Progenitor cell of endocrine pancreas (in vitro differentiated cells): ENCODE results near the gene MYLK. TPM values are rescaled to one million over a fixed set of nuclear protein-coding genes. Genes with fewer than 3 reads are reported as not detected.

ENCODE experiments used
- DNase-seq: peaks from one replicate; pipeline ENCODE4 v3.0.0; 2021; ENCODE audit warnings: low spot score; ENCODE audit not compliant: unreplicated experiment
- H3K27ac Mint-ChIP-seq: 2 replicates; pipeline ENCODE4 v1.8.0; 2021; ENCODE audit warnings: mild to moderate bottlenecking, moderate library complexity, mixed read lengths
- H3K27me3 Mint-ChIP-seq: 2 replicates; pipeline ENCODE4 v1.8.0; 2021; ENCODE audit warnings: mixed read lengths
- H3K36me3 Mint-ChIP-seq: 2 replicates; pipeline ENCODE4 v1.8.0; 2022; ENCODE audit warnings: mixed read lengths; ENCODE audit not compliant: insufficient read depth
- H3K4me1 Mint-ChIP-seq: 2 replicates; pipeline ENCODE4 v1.8.0; 2021; ENCODE audit warnings: low read depth, mixed read lengths
- H3K4me3 Mint-ChIP-seq: 2 replicates; pipeline ENCODE4 v1.8.0; 2021; ENCODE audit warnings: low read depth, mild to moderate bottlenecking, moderate library complexity, mixed read lengths
- H3K9me3 Mint-ChIP-seq: 2 replicates; pipeline ENCODE4 v1.8.0; 2021; ENCODE audit warnings: low read depth, mixed read lengths
- total RNA-seq: library from RNA; stranded (reverse); gene quantifications from 2 replicates; pipeline ENCODE4 v1.2.1, GENCODE V29; 2021
- TF ChIP-seq, protein P1 (sequence below): fragments of 200-600 bp; sonication (generic); IDR thresholded peaks from one replicate; pipeline ENCODE4 v1.5.0; 2021; ENCODE audit warnings: antibody characterized with exemption, mild to moderate bottlenecking; ENCODE audit not compliant: unreplicated experiment

MYLK gene
- total RNA-seq, 1 donor from 2014 or later = 1.1 TPM

DNA sequence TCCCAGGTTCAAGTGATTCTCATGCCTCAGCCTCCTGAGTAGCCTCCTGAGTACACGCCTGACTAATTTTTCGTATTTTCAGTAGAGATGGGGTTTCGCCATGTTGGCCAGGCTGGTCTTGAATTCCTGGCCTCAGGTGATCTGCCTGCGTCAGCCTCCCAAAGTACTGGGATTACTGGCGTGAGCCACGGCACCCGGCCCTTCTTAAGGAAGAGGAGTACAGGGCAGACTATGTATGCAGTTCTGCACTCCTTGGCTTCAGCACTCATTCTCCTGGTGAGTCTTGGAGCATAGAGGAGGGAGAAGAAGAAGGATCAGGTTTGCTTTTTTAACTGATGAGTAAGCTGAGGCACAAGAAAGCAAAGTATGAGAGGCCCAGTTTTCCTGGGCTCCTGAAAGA is 199.5 kb downstream of the MYLK start:
- Mint-ChIP-seq H3K4me1 (peaks cover 2% of the 10 kb centered on the region), H3K27ac (no peak overlapping the region), H3K27me3 (peaks cover 17% of the 10 kb centered on the region), H3K36me3 (no peaks in the 10 kb centered on the region), H3K4me3 (no peak overlapping the region), H3K9me3 (no peaks in the 10 kb centered on the region)
- no peak for DNase-seq
- TF ChIP-seq, protein P1, sequence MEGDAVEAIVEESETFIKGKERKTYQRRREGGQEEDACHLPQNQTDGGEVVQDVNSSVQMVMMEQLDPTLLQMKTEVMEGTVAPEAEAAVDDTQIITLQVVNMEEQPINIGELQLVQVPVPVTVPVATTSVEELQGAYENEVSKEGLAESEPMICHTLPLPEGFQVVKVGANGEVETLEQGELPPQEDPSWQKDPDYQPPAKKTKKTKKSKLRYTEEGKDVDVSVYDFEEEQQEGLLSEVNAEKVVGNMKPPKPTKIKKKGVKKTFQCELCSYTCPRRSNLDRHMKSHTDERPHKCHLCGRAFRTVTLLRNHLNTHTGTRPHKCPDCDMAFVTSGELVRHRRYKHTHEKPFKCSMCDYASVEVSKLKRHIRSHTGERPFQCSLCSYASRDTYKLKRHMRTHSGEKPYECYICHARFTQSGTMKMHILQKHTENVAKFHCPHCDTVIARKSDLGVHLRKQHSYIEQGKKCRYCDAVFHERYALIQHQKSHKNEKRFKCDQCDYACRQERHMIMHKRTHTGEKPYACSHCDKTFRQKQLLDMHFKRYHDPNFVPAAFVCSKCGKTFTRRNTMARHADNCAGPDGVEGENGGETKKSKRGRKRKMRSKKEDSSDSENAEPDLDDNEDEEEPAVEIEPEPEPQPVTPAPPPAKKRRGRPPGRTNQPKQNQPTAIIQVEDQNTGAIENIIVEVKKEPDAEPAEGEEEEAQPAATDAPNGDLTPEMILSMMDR = no peak

DNA sequence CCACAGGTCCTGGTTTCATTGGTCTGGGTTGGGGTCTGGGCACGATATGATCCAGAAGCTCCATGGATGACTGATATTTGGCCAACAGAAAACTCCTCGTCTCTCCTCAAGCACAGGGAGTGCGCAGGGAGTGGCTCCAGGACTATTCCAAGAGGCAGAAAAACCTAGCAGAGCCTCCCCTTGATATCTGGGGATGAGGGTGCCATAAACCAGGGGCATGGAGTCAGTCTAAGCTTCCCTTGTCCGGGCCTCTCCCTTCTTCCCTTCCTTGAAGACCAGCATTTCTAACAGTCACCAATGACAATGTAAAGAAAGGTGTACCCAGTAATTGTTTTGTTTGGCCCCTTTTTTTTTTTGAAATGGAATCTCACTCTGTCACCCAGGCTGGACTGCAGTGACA is 199.9 kb downstream of the MYLK start:
- Mint-ChIP-seq H3K9me3 (no peaks in the 10 kb centered on the region), H3K27me3 (peaks cover 17% of the 10 kb centered on the region), H3K27ac (no peak overlapping the region), H3K36me3 (no peaks in the 10 kb centered on the region), H3K4me3 (no peak overlapping the region), H3K4me1 (peaks cover 2% of the 10 kb centered on the region)
- DNase-seq = no peak
- TF ChIP-seq, protein P1 = no peak

DNA sequence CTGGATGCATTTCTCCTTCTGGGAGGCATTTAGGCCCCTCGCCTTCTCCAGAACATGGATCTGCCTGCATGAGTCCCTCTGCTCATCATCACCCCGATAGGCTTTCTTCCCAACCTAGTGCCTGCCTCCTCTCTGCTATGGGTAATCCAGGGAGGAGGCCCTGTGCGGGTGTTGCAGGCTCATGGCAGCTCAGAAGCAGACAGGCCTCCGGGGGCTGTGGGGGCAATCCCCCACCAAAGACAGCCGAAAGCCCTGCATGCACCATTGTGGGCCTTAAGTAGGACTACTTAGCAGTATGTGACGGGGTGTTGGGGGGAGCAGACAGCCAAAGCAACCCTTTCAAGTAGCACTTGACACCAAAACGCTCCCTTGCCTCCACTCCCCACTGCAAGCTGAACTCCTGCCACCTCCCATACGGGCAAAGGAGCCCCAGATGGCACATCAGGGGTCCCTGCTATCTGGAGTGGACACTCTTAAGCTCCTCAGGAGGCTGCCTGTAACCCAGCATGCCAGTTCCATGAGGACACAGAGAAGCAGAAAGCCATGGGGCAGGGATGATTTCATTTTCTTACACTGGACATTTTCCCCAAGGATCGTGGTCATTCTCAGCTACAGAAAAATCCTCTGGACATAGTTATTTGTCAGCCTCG is 200.5 kb downstream of the MYLK start:
- Mint-ChIP-seq H3K27me3 (peaks cover 17% of the 10 kb centered on the region), H3K27ac (no peak overlapping the region), H3K4me1 (peaks cover 2% of the 10 kb centered on the region), H3K9me3 (no peaks in the 10 kb centered on the region), H3K4me3 (no peak overlapping the region), H3K36me3 (no peaks in the 10 kb centered on the region)
- no peak for DNase-seq
- TF ChIP-seq, protein P1 = no peak

DNA sequence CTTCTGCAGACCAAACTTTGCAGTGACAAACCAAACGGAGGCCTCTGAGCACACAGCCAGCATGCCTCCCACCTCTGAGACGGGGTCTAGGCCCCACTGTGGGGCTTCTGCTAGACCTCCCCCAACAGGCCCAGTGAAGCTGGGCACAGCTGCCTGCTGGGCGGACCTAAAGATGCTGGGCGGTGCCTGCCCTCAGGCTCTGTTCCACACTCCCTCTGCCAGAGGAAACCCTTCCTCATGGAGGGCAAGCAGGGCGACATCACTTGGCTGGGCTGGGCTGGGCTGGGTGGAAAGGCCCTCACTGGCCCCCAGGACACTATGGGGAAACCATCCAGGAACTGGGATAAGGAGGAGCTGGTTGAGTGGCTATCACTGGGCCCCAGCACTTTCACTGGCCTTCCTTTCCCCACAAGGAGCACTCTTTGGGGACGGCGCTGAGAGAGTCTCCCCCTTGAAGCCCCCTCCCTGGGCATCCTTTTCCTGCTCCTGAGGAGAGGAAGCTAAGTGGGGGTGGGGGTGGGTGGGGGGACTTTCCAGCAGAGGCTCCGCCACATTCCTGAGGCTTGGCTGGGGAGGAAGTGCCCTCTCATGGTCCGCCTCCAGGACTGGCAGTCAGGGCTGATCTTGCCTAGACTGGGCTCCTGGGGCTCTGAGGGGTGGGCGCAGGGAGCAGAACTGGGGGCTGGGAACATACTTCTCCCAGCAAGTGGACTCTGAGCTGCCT is 201.2 kb downstream of the MYLK start:
- no peak for DNase-seq
- TF ChIP-seq, protein P1 = no peak
- Mint-ChIP-seq H3K27me3 (peaks cover 23% of the 10 kb centered on the region), H3K4me1 (peaks cover 2% of the 10 kb centered on the region), H3K4me3 (no peak overlapping the region), H3K36me3 (no peaks in the 10 kb centered on the region), H3K27ac (no peak overlapping the region), H3K9me3 (no peaks in the 10 kb centered on the region)

DNA sequence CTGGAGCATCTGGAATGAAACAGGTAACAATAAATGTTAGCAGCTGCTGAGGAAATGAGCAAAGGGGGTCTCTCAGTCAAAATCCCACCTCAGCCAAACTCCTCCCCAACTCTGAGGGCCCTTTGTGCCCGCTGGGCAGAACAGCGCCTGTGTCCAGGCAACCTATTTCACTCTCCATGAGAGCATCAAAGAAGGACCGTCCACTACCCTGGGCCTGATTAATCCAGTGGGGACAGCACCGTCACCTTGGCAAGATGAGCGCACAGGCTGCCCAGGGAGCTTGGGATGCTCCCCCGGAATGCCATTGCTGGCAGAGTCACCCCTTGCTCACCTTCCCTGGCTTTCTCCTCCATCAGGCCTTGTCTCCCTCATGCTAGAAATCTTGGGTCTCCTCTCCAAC is 201.8 kb downstream of the MYLK start:
- peaks cover 23% of the 10 kb centered on the region for H3K27me3 Mint-ChIP-seq
- H3K36me3 Mint-ChIP-seq = no peaks in the 10 kb centered on the region
- TF ChIP-seq, protein P1 = no peak
- H3K4me1 Mint-ChIP-seq = peaks cover 2% of the 10 kb centered on the region
- no peak overlapping the region for H3K4me3 Mint-ChIP-seq
- no peak overlapping the region for H3K27ac Mint-ChIP-seq
- H3K9me3 Mint-ChIP-seq = no peaks in the 10 kb centered on the region
- no peak for DNase-seq
